GM12801 (cell line): Measurements from ENCODE around the gene OPTC.

Experiments
- TF ChIP-seq, protein P1 (sequence below): IDR thresholded peaks from one replicate; pipeline ENCODE4 v1.5.1; 2011; ENCODE audit warnings: control low read depth; ENCODE audit not compliant: insufficient read length; ENCODE audit errors: extremely low read depth

Gene OPTC

DNA sequence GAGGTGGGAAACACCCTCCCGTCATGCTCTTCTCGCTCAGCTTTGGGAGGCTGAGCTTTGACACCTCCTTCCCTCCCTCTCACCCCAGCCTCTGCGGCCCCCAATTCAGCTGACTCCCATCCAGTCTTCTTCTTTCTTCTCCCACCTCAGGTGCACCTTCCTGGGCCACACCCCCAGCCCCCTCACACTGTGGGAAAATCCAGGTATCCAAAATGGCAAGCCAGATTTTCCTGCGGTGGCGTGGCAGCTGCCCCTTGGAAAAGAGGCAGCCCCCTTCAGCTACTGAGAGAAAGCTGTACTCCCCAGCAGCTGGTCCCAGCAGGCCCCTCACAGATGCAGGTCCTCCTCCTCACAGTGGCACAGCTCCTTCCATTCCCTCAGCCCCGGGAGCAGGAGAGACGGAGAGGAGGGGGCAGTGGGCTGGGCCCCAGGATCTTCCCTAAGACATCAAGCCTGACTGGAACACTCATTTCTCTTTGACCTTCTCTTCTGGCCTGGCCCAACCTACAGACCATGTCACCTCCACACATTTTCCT, 61.6 kb downstream of the OPTC start:
- TF ChIP-seq, protein P1, sequence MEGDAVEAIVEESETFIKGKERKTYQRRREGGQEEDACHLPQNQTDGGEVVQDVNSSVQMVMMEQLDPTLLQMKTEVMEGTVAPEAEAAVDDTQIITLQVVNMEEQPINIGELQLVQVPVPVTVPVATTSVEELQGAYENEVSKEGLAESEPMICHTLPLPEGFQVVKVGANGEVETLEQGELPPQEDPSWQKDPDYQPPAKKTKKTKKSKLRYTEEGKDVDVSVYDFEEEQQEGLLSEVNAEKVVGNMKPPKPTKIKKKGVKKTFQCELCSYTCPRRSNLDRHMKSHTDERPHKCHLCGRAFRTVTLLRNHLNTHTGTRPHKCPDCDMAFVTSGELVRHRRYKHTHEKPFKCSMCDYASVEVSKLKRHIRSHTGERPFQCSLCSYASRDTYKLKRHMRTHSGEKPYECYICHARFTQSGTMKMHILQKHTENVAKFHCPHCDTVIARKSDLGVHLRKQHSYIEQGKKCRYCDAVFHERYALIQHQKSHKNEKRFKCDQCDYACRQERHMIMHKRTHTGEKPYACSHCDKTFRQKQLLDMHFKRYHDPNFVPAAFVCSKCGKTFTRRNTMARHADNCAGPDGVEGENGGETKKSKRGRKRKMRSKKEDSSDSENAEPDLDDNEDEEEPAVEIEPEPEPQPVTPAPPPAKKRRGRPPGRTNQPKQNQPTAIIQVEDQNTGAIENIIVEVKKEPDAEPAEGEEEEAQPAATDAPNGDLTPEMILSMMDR = no peak

- TF ChIP-seq, protein P1 = no peak
Observed at GRCh38 chr1:203556047-203556851, 62.3 kb downstream of the OPTC start.

DNA sequence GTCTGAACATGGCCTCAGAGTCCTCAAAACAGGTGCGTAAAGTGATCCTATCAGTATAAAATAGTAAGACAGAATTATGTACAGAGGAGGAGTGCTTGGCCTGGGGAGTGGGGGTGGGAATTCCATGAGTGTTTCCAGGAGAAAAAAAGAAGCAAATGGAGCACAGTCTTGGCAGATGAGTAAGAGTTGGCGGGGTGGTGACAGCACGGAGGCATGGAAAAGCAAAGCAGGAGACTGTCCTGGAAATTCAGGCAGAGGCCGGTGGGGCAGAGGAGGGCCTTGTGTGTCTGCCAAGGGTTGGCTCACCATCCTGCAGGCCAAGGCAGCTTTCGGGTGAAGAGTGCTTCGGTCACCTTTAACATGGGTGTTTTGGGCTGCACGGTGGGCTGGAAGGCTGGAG, 63.4 kb downstream of the OPTC start:
- TF ChIP-seq, protein P1 = no peak

GRCh38 chr1:203558064-203558760, 64.3 kb downstream of the OPTC start:
- TF ChIP-seq, protein P1 = no peak
